Mucosa of rectum (tissue), 2 donors: ENCODE results near the gene PSMD8.
"Not testable (repeated sequence)": the region's sequence is repeated elsewhere in the genome, so short reads cannot be mapped to it uniquely, and the experiment has no call there.

Experiments used
- H3K27ac ChIP-seq, 2 donors: one replicate each; pipeline ENCODE4 v1.7.0; 2013; ENCODE audit warnings: inconsistent platforms in 2 of 2, low read depth in 2 of 2, low read length in 2 of 2
- H3K27me3 ChIP-seq, 2 donors: one replicate each; pipeline ENCODE4 v1.7.0; 2013; ENCODE audit warnings: low read length in 2 of 2; ENCODE audit not compliant: control insufficient read depth in 2 of 2, insufficient read depth in 2 of 2
- H3K36me3 ChIP-seq, 2 donors: one replicate each; pipeline ENCODE4 v1.7.0; 2013; ENCODE audit warnings: low read length in 2 of 2; ENCODE audit not compliant: control insufficient read depth in 2 of 2, insufficient read depth in 2 of 2
- H3K4me1 ChIP-seq, 2 donors: one replicate each; pipeline ENCODE4 v1.7.0; 2013; ENCODE audit warnings: low read length in 2 of 2, mild to moderate bottlenecking in 1 of 2; ENCODE audit not compliant: control insufficient read depth in 2 of 2, insufficient read depth in 2 of 2
- H3K4me3 ChIP-seq, 2 donors: one replicate each; pipeline ENCODE4 v1.7.0; 2013; ENCODE audit warnings: low read length in 2 of 2
- H3K9ac ChIP-seq, 2 donors: one replicate each; pipeline ENCODE4 v1.7.0; 2013; ENCODE audit warnings: low read length in 2 of 2, low read depth in 1 of 2, mild to moderate bottlenecking in 1 of 2
- H3K9me3 ChIP-seq, 2 donors: one replicate each; pipeline ENCODE4 v1.7.0; 2013; ENCODE audit warnings: low read length in 2 of 2; ENCODE audit not compliant: control insufficient read depth in 2 of 2
- donor health status: healthy.
- donor health status: Normal muscosa, but diverticular disease.

Gene PSMD8

GRCh38 chr19:38374332-38375097 is at the start of gene PSMD8:
TSS of gene PSMD8 (plus strand) at chr19:38374571. CDS start at chr19:38374602, 31 bp downstream.
- Histone ChIP-seq H3K9me3 (no peaks in the 10 kb centered on the region), H3K27me3 (peaks cover 0 to 5% of the 10 kb centered on the region in 2 donors), H3K36me3 (peaks cover 13 to 15% of the 10 kb centered on the region in 2 donors), H3K4me3 (peak within 1 kb of the TSS; percentile 93), H3K4me1 (peaks cover 12 to 19% of the 10 kb centered on the region in 2 donors), H3K27ac (peak within 1 kb of the TSS; percentile 86 to 92), H3K9ac (peak within 1 kb of the TSS; percentile 93 to 97)

GRCh38 chr19:38326591-38326990 is 47.8 kb upstream of the PSMD8 start:
- Histone ChIP-seq H3K9ac (no peak overlapping the region), H3K36me3 (peaks cover 26 to 34% of the 10 kb centered on the region in 2 donors), H3K4me3 (no peak overlapping the region)

GRCh38 chr19:38329651-38330050 is 44.7 kb upstream of the PSMD8 start:
- H3K9ac ChIP-seq: no peak overlapping the region
- no peak overlapping the region for H3K27ac ChIP-seq
- H3K9me3 ChIP-seq: no peaks in the 10 kb centered on the region
- H3K27me3 ChIP-seq: no peaks in the 10 kb centered on the region
- peaks cover 26 to 28% of the 10 kb centered on the region in 2 donors for H3K36me3 ChIP-seq
- no peak overlapping the region for H3K4me3 ChIP-seq
- no peaks in the 10 kb centered on the region for H3K4me1 ChIP-seq

More at GRCh38 chr19:38326591-38326990, 47.8 kb upstream of the PSMD8 start:
- peaks cover 2 to 3% of the 10 kb centered on the region in 2 donors for H3K4me1 ChIP-seq
- H3K27ac ChIP-seq: no peak overlapping the region
- no peaks in the 10 kb centered on the region for H3K9me3 ChIP-seq
- no peaks in the 10 kb centered on the region for H3K27me3 ChIP-seq

GRCh38 chr19:38331728-38332127 is 42.6 kb upstream of the PSMD8 start:
- Histone ChIP-seq H3K27ac (no peak overlapping the region), H3K4me3 (no peak overlapping the region), H3K27me3 (no peaks in the 10 kb centered on the region), H3K9me3 (no peaks in the 10 kb centered on the region), H3K9ac (no peak overlapping the region), H3K4me1 (peaks cover 0 to 3% of the 10 kb centered on the region in 2 donors), H3K36me3 (peaks cover 17 to 19% of the 10 kb centered on the region in 2 donors)

GRCh38 chr19:38333245-38333644 is 41.1 kb upstream of the PSMD8 start:
- peaks cover 2 to 5% of the 10 kb centered on the region in 2 donors for H3K36me3 ChIP-seq
- H3K9me3 ChIP-seq: no peaks in the 10 kb centered on the region
- peaks cover 6 to 8% of the 10 kb centered on the region in 2 donors for H3K4me1 ChIP-seq
- no peaks in the 10 kb centered on the region for H3K27me3 ChIP-seq
- no peak overlapping the region for H3K27ac ChIP-seq
- H3K9ac ChIP-seq: no peak overlapping the region
- H3K4me3 ChIP-seq: no peak overlapping the region

- H3K27ac ChIP-seq: peak overlapping the region; percentile 98 to 99
- peak overlapping the region; percentile 87 to 93 for H3K4me3 ChIP-seq
- no peaks in the 10 kb centered on the region for H3K27me3 ChIP-seq
- H3K9ac ChIP-seq: peak overlapping the region; percentile 77 to 94
- H3K4me1 ChIP-seq: peaks cover 6 to 8% of the 10 kb centered on the region in 2 donors
- H3K9me3 ChIP-seq: no peaks in the 10 kb centered on the region
- H3K36me3 ChIP-seq: peaks cover 0 to 4% of the 10 kb centered on the region in 2 donors
Measured at GRCh38 chr19:38335949-38336637, 38.3 kb upstream of the PSMD8 start.

- H3K4me3 ChIP-seq: peak overlapping the region; percentile 87 to 93
- peaks cover 6 to 8% of the 10 kb centered on the region in 2 donors for H3K4me1 ChIP-seq
- peak overlapping the region; percentile 98 to 99 for H3K27ac ChIP-seq
- no peaks in the 10 kb centered on the region for H3K27me3 ChIP-seq
- peaks cover 0 to 4% of the 10 kb centered on the region in 2 donors for H3K36me3 ChIP-seq
- peak overlapping the region; percentile 77 to 94 for H3K9ac ChIP-seq
- H3K9me3 ChIP-seq: no peaks in the 10 kb centered on the region
Measured at GRCh38 chr19:38336638-38337359, 37.6 kb upstream of the PSMD8 start.

- Histone ChIP-seq H3K9me3 (no peaks in the 10 kb centered on the region), H3K27me3 (no peaks in the 10 kb centered on the region), H3K36me3 (peaks cover 0 to 4% of the 10 kb centered on the region in 2 donors), H3K27ac (peak overlapping the region; percentile 59 to 99), H3K4me3 (peak overlapping the region; percentile 87 to 93), H3K4me1 (peaks cover 6 to 8% of the 10 kb centered on the region in 2 donors), H3K9ac (peak overlapping the region; percentile 24 to 64)
Measured at GRCh38 chr19:38337360-38337653, 37.1 kb upstream of the PSMD8 start.

- not testable (repeated sequence) for H3K9me3 ChIP-seq, H3K27ac ChIP-seq, H3K36me3 ChIP-seq, H3K9ac ChIP-seq, H3K4me3 ChIP-seq, H3K27me3 ChIP-seq, H3K4me1 ChIP-seq
Measured at GRCh38 chr19:38339011-38339410, 35.4 kb upstream of the PSMD8 start.

- H3K27ac ChIP-seq: no peak overlapping the region
- peaks cover 6% of the 10 kb centered on the region in 2 donors for H3K4me1 ChIP-seq
- no peaks in the 10 kb centered on the region for H3K27me3 ChIP-seq
- H3K36me3 ChIP-seq: peaks cover 0 to 14% of the 10 kb centered on the region in 2 donors
- no peak overlapping the region for H3K4me3 ChIP-seq
- H3K9me3 ChIP-seq: no peaks in the 10 kb centered on the region
- H3K9ac ChIP-seq: no peak overlapping the region
Measured at GRCh38 chr19:38340927-38341326, 33.4 kb upstream of the PSMD8 start.
